Measurements from ENCODE around the gene NUFIP2. TPM values are rescaled to one million over a fixed set of nuclear protein-coding genes. Genes with fewer than 3 reads are reported as not detected.

The NUFIP2 gene
- total RNA-seq, 1 experiment from 2014 or later, result 93.1 TPM

Other genes starting within 250 kb of the NUFIP2 start
- gene MYO18A, start 113.8 kb downstream of the NUFIP2 start, total RNA-seq (2021), result 38.5 to 54.9 TPM (median 42.5 TPM) in 3 replicates
- gene CRYBA1, start 47.3 kb downstream of the NUFIP2 start, total RNA-seq (2021), result not detected in 3 replicates
- gene TAOK1, start 96.2 kb upstream of the NUFIP2 start, total RNA-seq (2021), result 86.4 to 87.1 TPM (median 86.5 TPM) in 3 replicates

Data from WTC11 (cell line).